NCI-H2227 treated with DMSO at 0.1 percent for 48 hours (cell line): Measurements from ENCODE around the gene PHYHIPL.
A peak's percentile ranks its signal among the peaks of the same experiment; 100 is the strongest.
"Not testable (repeated sequence)": the region's sequence is repeated elsewhere in the genome, so short reads cannot be mapped to it uniquely, and the experiment has no call there.

ENCODE experiments used
- DNase-seq: peaks from one replicate; lab custom pipeline; 2025; lab: John Stamatoyannopoulos, UW

The PHYHIPL gene

GRCh38 chr10:59206204-59206720 is 29.8 kb downstream of the PHYHIPL start:
- no peak for DNase-seq

GRCh38 chr10:59212301-59212798 is 35.9 kb downstream of the PHYHIPL start:
- no peak for DNase-seq

- no peak for DNase-seq
Measured at GRCh38 chr10:59214160-59214559, 37.7 kb downstream of the PHYHIPL start.

GRCh38 chr10:59216178-59216869 is 39.9 kb downstream of the PHYHIPL start:
- no peak for DNase-seq

GRCh38 chr10:59222788-59223187 is 46.3 kb downstream of the PHYHIPL start:
- DNase-seq = no peak

- DNase-seq = not testable (repeated sequence)
Measured at GRCh38 chr10:59223597-59223996, 47.2 kb downstream of the PHYHIPL start.

GRCh38 chr10:59225211-59225610 is 48.8 kb downstream of the PHYHIPL start:
- no peak for DNase-seq

- no peak for DNase-seq
Measured at GRCh38 chr10:59227136-59227673, 50.8 kb downstream of the PHYHIPL start.

- no peak for DNase-seq
Measured at GRCh38 chr10:59229441-59229840, 53.0 kb downstream of the PHYHIPL start.

GRCh38 chr10:59234194-59234593 is 57.8 kb downstream of the PHYHIPL start:
- DNase-seq = no peak

GRCh38 chr10:59234816-59235429 is 58.5 kb downstream of the PHYHIPL start:
- DNase-seq = peak; percentile 20

- no peak for DNase-seq
Measured at GRCh38 chr10:59236064-59236697, 59.7 kb downstream of the PHYHIPL start.

- DNase-seq = no peak
Measured at GRCh38 chr10:59237775-59238174, 61.3 kb downstream of the PHYHIPL start.

GRCh38 chr10:59239108-59239507 is 62.7 kb downstream of the PHYHIPL start:
- DNase-seq = not testable (repeated sequence)

GRCh38 chr10:59240582-59241183 is 64.2 kb downstream of the PHYHIPL start:
- DNase-seq = peak; percentile 11

GRCh38 chr10:59242057-59242456 is 65.6 kb downstream of the PHYHIPL start:
- no peak for DNase-seq

GRCh38 chr10:59242991-59243390 is 66.5 kb downstream of the PHYHIPL start:
- DNase-seq = no peak

GRCh38 chr10:59243611-59244195 is 67.3 kb downstream of the PHYHIPL start:
- DNase-seq = no peak

GRCh38 chr10:59244871-59245270 is 68.4 kb downstream of the PHYHIPL start:
- DNase-seq = no peak

GRCh38 chr10:59245686-59246085 is 69.2 kb downstream of the PHYHIPL start:
- DNase-seq = no peak

- no peak for DNase-seq
Measured at GRCh38 chr10:59252491-59252890, 76.0 kb downstream of the PHYHIPL start.

GRCh38 chr10:59255463-59255862 is 79.0 kb downstream of the PHYHIPL start:
- no peak for DNase-seq
